RCC 7860 (cell line): ENCODE results near the gene CLCN2.
"Not testable (repeated sequence)": the region's sequence is repeated elsewhere in the genome, so short reads cannot be mapped to it uniquely, and the experiment has no call there.

Source experiments
- DNase-seq: peaks from one replicate; pipeline ENCODE4 v3.0.0-alpha.2; 2015; ENCODE audit warnings: low spot score
- FAIRE-seq: peaks from 2 replicates; lab custom pipeline; 2012; peaks lifted over from hg19 to GRCh38; lab: Jason Lieb, UNC

Gene CLCN2

DNA sequence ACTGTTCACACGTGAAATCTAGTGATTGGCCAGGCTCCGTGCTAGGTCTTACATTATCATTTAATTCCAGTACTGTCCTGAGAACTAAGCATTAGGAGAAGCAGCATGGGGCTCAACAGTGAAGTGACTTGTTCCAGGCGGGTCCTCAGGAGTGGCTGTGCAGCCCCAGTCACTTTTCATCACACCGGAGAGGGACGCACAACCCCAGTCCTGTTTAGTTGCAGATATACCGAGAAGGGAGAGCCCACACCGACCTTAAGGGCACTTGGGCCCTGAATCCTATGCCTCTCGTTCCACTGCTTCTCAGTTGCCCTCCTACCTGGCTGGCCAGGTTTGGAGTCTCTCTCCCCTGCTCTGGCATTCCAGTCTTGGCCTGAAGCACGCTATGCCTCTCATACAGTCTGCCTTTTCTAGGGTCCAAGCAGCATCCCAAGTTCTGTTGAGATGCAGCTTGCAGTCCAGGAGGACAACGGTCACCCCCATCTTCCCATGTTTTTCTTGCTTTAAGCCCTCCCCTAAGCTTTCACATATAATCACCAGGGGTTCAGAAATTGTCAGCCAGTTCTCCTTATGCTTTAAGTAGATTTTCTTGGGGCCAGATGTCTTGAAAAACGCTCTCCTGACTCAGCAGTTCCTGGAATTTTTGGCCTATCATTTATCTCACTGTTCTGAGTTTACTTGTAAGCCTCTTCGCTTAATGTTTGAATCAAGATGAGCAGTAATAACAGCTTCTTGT, 13.9 kb downstream of the CLCN2 start:
- DNase-seq (no peak), FAIRE-seq (no peak)

DNA sequence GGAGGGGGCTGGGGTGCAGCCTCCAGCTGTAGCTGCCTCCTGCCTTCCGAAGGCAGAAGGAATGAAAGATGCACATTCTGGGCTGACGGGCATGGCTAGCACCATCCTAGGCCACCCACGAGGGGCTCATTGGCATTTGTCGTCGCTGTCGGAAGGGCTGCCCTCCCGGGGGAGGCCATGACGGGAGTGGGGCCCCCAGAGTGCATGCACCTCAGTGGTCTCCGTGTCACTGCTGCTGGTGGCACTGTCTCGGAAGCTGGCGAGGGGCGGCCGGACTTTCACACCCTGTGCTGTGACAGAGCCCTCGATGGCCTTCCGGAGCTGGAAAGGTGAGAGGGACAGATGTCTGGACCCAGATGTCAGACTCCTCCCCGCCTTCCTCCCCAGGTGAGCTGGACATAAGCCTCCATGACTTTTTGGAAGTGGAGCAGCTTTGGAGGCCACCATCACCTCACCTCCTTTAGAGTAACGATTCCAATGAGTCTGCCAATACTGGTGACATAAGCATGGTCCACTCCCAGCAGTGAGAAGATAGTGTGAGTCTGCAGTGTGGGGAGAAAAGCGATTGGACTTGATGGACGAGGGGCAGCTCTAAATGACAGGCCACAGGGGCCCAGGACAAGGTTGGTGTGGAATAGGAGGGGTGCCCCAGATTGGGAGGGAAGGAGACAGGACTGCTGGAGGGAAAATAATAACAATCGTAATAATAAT, 14.8 kb downstream of the CLCN2 start:
- FAIRE-seq (no peak), DNase-seq (no peak)

DNA sequence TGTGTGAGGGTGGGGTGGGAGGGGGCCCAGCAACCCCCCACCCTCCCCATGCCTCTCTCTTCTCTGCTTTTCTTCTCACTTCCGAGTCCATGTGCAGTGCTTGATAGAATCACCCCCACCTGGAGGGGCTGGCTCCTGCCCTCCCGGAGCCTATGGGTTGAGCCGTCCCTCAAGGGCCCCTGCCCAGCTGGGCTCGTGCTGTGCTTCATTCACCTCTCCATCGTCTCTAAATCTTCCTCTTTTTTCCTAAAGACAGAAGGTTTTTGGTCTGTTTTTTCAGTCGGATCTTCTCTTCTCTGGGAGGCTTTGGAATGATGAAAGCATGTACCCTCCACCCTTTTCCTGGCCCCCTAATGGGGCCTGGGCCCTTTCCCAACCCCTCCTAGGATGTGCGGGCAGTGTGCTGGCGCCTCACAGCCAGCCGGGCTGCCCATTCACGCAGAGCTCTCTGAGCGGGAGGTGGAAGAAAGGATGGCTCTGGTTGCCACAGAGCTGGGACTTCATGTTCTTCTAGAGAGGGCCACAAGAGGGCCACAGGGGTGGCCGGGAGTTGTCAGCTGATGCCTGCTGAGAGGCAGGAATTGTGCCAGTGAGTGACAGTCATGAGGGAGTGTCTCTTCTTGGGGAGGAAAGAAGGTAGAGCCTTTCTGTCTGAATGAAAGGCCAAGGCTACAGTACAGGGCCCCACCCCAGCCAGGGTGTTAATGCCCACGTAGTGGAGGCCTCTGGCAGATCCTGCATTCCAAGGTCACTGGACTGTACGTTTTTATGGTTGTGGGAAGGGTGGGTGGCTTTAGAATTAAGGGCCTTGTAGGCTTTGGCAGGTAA, 15.9 kb downstream of the CLCN2 start:
- peak; percentile 91 for DNase-seq
- FAIRE-seq = peak; percentile 84

DNA sequence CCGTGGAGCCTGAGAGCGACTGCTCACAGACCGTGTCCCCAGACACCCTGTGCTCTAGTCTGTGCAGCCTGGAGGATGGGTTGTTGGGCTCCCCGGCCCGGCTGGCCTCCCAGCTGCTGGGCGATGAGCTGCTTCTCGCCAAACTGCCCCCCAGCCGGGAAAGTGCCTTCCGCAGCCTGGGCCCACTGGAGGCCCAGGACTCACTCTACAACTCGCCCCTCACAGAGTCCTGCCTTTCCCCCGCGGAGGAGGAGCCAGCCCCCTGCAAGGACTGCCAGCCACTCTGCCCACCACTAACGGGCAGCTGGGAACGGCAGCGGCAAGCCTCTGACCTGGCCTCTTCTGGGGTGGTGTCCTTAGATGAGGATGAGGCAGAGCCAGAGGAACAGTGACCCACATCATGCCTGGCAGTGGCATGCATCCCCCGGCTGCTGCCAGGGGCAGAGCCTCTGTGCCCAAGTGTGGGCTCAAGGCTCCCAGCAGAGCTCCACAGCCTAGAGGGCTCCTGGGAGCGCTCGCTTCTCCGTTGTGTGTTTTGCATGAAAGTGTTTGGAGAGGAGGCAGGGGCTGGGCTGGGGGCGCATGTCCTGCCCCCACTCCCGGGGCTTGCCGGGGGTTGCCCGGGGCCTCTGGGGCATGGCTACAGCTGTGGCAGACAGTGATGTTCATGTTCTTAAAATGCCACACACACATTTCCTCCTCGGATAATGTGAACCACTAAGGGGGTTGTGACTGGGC, 16.7 kb downstream of the CLCN2 start:
- no peak for FAIRE-seq

DNA sequence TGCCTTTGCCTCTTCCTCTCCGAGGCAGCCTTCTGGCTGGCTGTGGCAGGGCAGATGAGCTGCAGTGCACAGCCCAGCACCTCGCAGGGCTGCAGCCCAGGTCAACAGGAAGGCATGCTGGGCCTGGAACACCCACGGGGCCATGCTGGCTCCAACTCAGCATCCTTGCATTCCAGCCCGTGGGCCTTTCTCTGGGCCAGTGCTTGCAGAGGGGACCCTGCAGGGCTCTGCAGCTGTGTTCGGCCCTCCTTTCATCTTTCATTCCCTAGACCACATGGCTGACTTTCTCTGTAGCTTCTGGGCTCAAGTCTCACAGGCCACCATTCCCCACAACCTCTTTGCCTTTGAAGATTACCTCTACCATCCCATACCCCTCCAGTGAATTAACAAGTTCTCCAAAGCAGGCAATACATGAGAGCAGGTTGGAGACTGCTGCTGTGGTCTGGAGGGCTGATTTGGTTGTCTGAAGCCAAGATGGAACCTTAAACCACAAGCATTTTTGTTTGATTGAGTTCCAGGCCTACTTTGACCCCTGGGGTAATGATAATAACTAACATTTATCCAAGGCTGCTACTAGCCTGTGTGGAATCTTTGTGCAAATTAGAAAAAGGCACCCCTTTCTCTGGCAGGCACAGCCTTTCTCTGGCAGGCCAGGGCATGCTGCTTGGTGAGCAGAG, 18.1 kb downstream of the CLCN2 start:
- FAIRE-seq (no peak), DNase-seq (no peak)

More for the DNA sequence above, 16.7 kb downstream of the CLCN2 start:
- DNase-seq = no peak

DNA sequence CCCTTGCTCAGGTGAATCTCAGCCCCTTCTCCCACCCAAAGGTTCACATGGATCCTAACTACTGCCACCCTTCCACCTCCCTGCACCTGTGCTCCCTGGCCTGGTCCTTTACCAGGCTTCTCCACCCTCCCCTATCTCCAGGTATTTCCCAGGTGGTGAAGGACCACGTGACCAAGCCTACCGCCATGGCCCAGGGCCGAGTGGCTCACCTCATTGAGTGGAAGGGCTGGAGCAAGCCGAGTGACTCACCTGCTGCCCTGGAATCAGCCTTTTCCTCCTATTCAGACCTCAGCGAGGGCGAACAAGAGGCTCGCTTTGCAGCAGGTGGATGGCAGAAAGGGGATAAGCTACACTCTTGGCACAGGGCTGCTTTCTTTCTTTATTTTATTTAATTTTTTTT, 19.5 kb downstream of the CLCN2 start:
- no peak for DNase-seq
- no peak for FAIRE-seq

DNA sequence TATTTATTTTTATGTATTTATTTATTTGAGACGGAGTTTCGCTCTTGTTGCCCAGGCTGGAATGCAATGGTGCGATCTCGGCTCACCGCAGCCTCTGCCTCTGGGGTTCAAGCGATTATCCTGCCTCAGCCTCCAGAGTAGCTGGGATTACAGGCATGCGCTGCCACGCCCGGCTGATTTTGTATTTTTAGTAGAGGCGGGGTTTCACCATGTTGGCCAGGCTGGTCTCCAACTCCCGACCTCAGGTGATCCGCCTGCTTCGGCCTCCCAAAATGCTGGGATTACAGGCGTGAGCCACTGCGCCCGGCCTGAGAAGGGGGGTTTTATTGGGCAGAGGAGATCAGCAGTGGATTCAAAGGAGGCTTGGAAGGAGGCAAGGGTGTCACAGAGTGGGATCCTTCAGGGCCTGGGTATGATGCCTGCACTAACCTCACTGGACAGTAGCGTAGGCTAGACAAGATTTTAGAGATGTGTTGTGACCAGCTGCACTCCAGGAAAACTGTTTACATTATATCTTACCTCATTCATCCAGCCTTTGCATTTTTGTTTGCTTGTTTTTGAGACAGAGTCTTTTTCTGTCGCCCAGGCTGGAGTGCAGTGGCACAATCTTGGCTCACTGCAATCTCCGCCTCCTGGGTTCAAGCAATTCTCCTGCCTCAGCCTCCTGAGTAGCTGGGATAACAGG, 21.8 kb downstream of the CLCN2 start:
- DNase-seq, FAIRE-seq: not testable (repeated sequence)

DNA sequence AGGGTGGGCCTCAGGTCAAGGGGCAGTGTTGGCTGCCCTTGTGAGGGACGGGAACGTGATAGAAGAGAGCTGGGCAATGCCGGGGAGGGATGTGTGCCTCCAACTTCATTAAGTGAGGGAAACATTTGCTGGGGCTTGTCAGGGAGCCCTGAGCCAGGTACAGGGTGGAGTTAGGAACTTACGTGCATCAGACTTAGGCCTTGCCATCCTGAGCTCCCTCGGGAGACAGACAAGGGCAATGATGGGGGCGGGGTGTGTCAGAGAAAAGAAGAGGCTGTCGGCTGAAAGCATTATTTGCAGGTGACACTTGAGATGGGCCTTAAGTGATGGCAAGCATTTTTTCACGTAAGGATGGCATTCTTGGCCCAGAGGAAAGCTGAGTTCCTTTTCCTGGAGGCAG, 22.4 kb downstream of the CLCN2 start:
- FAIRE-seq (no peak), DNase-seq (no peak)

DNA sequence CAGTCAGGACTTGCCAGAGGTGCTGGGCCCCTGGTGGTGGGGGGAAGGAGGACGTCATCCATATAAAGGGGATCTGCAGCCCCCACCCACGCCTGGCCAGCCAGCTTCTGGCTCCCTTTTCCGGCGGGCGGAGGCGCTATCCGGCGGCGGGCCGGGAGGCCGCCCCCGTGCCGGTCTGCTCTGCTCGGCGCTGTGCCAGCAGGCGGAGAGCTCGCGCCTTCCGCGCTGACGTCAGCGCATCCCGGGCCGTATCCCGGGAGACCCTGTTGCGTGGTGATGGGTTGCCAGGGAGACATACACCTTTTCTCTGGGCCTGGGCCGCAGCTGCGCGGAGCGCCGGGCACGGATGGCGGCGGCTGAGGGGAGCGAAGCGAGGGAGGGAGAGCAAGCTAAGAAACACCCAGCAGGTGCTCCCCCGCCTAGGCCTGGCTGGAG, 22.9 kb downstream of the CLCN2 start:
- no peak for DNase-seq
- FAIRE-seq = no peak

DNA sequence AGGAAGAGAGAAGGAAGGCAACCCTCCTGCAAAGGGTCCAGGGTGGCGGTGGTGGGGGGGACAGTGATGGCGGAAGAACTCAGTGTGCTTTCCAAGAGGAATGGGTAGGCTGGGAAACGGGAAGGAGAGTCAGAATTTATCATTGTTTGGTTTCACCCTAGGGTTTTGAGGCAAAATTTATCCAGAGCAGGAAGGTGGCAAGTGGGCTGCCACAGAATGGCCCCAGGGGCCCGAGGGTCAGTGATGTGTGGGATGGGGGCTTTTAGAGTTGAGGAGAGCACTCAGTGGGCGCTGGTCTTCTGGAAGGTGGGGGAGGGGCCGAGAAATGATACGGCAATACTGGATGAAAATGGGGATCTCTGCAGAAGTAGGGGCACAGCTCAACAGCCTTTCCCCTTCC, 23.4 kb downstream of the CLCN2 start:
- DNase-seq (no peak), FAIRE-seq (no peak)

DNA sequence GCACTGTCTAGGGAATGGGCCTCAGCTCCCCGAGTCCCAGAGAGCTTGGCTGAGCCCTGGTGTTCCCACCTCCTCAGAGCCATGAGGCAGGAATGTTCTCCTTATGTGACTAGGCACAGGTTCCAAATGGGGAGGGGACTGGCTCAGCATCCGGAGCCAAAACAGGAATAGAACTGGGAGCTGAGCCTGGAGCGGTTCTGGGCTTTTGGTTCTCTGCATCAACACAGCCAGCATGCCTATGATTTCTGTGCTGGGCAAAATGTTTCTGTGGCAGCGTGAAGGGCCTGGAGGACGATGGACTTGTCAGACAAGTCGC, 24.0 kb downstream of the CLCN2 start, which contains the start of gene FAM131A:
FAM131A (plus strand) TSS at position 202 of the 316 bp plus-strand sequence; CDS start at position 233, 31 bp downstream.
- no peak for FAIRE-seq

DNA sequence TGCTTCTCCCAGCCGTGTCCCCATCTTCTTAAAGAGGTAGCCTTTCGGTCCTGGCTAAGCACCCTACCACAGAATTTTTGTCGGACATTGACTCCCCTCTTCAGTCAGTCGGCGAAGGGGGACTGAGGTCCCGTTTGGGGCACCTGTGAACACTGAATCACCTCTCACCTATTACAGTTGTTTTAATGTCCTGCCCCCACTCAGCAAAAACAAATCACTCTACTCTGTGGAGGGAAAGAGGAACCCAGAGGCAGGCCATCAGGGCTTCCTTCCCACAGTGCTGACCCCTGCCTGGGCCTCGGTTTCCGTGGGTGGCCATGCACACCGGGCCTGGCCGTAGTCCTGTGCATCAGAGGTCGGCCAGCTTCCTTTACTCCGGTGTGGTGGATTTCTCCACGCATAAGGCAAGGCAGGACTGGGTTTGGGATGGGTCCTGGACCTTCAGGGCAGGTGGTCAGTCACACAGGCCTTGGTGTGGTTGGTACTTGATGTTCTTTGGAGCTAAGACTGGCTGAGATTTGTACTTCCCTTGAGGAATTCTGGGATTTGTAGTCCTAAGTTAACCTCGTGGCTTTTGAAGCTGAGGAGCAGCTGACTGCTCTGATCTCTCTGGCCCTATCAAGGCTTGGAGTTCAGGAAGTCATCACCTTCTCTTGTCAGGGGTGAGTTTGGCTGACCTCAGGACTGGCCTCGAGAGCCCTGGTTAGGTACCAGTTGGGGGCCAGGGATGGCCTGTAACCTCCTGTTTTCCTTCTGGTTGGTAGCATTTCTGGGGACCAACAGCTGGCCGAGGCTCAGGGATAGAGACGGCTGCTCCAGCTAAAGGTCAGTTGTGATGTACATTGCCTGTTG, 24.6 kb downstream of the CLCN2 start:
- no peak for FAIRE-seq

More for the DNA sequence above, 24.0 kb downstream of the CLCN2 start, which contains the start of gene FAM131A:
- DNase-seq = no peak

DNA sequence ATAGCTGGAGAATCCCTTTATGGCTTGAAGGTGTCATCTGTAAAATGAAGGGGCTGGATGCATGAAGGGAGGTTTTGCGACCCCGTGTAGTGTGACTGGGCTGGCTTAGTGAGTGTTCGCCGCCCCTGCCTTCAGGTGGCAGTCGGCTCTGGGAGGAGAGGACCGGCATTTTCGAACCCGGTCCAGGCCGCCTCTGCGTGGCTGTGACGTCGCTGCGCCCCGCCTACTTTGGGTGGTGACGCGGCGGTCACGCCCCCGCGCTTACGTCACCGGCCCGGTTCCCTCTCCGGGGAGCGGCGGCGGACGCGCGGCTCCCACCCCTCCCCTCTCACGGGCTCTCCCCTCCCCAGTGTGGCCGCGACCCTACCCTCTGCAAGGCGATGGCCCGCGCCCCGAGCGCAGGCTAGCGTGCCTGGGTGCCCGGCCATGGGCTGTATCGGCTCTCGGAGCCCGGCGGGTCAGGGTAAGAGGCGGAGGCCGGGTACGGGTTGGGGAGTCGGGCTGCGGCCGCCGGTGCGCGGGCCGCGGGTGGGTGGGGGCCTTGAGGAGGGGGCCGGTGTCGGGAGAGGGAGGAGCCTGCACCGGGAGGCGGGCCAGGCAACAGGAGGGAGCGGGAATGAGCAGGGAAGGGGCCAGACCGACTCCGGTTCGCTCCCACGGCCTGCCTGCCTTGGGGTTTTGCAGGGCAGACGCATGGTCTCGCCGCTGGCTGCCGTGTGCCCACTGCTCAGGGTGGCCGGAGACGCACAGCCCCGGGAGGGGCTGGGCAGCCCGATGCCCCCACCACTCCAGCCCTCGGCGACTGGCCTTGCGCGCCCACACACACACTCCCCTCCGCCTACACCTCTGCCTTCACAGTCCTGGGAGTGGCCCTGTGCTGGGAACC, 25.5 kb downstream of the CLCN2 start:
- no peak for FAIRE-seq
- DNase-seq = no peak

More for the DNA sequence above, 24.6 kb downstream of the CLCN2 start:
- DNase-seq = no peak

DNA sequence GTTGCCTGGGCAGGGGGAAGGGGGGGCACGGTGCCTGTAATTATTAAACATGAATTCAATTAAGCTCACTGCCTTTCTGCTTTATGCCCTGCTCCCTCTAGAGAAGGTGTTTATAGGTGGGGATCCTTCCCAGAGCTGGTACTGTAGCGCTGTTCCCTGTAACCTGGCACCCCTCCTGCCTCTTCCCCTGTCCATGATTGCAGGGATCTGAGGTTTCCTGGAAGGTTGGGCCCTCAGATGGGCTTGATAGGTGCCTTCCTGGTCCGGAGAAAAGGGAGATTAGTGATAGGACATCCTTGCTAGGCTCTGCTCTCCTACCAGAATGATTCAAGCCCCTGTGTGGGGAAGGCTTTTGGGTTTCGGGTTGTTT, 26.1 kb downstream of the CLCN2 start:
- DNase-seq (no peak), FAIRE-seq (no peak)

DNA sequence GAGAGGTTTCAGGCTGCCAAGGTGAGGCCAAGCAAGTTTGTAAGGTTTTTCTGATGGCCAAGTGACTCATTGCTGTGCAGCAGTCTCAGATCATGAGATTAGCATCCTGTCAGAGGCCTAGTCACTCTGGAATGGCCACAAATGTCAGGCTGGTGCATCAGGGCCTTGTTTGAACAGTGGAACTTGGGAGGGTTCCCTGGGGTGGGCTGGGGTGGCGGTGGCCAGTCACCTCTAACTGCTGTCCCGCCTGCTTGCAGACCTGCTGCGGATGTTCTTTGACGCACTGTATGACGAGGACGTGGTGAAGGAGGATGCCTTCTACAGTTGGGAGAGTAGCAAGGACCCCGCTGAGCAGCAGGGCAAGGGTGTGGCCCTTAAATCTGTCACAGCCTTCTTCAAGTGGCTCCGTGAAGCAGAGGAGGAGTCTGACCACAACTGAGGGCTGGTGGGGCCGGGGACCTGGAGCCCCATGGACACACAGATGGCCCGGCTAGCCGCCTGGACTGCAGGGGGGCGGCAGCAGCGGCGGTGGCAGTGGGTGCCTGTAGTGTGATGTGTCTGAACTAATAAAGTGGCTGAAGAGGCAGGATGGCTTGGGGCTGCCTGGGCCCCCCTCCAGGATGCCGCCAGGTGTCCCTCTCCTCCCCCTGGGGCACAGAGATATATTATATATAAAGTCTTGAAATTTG, 26.8 kb downstream of the CLCN2 start:
- peak; percentile 91 for DNase-seq
- peak; percentile 79 for FAIRE-seq

DNA sequence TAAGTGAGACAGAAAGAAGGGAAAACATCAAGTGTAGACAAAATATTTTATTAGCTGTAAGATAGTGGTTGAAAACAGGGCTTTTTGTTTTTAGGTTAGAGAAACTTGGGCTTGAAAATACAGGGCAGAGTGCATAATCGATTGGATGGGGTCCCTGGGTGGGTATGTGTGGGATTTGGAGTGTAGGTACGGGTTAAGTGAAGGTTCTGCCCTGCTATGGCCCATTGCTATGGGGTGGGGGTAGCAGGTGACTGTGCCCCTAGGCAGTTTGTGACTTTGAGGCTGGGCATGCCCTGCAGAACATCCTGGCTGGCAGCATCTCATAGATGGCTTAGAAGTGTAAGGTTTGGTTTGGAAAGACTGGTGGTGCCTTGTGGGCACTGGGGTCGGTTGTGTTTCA, 27.7 kb downstream of the CLCN2 start:
- FAIRE-seq (no peak), DNase-seq (no peak)

DNA sequence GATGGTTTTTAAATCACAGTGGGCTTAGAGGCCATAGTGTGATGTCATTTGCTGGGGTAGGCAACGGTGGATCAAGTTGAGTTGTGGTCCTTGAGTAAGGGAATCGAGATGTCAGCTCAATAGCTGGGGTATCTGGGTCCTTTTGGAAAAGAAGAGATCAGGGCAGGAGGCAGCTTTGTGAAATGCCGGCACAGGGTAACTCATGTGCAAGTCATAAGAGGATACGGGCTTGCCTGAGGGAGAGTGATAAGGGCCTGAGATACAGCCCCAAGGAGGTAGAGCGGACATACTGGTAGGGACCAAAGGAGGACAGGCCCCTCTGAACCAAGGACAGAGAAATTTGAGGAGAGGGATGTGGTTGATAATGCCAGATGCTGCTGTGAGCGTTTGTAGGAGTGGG, 28.2 kb downstream of the CLCN2 start:
- DNase-seq = no peak
- no peak for FAIRE-seq
